Measurements from ENCODE around the gene ZFYVE21.

The ZFYVE21 gene

DNA sequence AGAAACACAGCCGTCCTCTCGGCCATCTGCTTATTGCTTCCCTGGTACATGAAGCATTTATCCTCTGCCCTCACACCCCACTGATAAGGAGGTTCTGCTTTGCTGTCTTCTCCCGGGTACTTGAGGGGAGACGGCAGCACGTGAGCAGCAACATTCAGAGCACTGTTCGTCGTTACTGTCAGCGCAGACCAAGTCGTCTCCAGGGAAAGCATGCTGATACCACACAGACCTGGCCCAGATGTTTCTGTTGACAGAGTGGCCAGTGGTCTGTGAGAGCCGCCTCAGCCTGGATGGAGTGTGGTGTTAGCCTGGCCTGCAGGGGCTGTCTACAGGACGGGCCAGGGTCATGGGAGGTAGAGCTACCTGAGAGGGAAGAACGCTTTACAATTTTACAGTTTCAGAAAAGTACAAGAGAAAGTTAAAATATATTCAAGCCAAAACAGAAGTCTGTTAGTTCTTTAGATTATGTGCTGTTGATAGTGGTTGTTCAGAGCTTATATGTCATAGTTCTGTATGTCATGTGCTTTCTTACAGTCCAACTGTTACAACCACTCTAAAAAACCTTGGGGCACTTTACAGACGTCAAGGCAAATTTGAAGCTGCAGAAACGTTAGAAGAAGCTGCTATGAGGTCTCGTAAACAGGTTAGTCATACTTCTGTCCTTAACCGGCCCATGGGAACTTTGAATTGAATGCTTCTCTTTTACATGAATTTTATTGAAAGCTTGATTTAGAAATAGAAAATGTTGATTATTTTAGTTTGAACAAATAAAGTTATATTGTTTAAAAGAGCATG, 38.5 kb upstream of the ZFYVE21 start:
- no peak for DNase-seq (ENCODE audit: low read depth)
- TF ChIP-seq, protein P1, sequence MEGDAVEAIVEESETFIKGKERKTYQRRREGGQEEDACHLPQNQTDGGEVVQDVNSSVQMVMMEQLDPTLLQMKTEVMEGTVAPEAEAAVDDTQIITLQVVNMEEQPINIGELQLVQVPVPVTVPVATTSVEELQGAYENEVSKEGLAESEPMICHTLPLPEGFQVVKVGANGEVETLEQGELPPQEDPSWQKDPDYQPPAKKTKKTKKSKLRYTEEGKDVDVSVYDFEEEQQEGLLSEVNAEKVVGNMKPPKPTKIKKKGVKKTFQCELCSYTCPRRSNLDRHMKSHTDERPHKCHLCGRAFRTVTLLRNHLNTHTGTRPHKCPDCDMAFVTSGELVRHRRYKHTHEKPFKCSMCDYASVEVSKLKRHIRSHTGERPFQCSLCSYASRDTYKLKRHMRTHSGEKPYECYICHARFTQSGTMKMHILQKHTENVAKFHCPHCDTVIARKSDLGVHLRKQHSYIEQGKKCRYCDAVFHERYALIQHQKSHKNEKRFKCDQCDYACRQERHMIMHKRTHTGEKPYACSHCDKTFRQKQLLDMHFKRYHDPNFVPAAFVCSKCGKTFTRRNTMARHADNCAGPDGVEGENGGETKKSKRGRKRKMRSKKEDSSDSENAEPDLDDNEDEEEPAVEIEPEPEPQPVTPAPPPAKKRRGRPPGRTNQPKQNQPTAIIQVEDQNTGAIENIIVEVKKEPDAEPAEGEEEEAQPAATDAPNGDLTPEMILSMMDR (IDR thresholded peaks at IDR 0.05; ENCODE audit: low read depth, low read length, missing control alignments) = no peak
- no peak overlapping the region for H3K4me3 ChIP-seq (ENCODE audit: low read depth, low read length)

DNA sequence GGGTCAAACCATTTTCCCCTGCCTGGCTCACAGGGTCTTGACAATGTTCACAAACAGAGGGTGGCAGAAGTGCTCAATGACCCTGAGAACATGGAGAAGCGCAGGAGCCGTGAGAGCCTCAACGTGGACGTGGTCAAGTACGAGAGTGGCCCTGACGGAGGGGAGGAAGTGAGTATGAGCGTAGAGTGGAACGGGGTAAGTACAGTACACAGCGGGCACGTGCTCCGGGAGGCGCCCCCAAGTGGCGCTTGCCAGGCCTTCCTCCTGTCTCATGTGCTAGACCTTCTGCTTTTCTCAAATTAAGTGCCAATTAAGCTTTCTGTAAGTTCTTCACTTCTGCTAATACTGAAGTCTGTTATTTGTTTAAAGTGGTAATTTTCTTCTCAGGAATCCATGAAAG, 36.3 kb upstream of the ZFYVE21 start:
- TF ChIP-seq, protein P1 (IDR thresholded peaks at IDR 0.05; ENCODE audit: low read depth, low read length, missing control alignments) = peak; percentile 91
- peak; percentile 47 for DNase-seq (ENCODE audit: low read depth)
- no peak overlapping the region for H3K4me3 ChIP-seq (ENCODE audit: low read depth, low read length)

DNA sequence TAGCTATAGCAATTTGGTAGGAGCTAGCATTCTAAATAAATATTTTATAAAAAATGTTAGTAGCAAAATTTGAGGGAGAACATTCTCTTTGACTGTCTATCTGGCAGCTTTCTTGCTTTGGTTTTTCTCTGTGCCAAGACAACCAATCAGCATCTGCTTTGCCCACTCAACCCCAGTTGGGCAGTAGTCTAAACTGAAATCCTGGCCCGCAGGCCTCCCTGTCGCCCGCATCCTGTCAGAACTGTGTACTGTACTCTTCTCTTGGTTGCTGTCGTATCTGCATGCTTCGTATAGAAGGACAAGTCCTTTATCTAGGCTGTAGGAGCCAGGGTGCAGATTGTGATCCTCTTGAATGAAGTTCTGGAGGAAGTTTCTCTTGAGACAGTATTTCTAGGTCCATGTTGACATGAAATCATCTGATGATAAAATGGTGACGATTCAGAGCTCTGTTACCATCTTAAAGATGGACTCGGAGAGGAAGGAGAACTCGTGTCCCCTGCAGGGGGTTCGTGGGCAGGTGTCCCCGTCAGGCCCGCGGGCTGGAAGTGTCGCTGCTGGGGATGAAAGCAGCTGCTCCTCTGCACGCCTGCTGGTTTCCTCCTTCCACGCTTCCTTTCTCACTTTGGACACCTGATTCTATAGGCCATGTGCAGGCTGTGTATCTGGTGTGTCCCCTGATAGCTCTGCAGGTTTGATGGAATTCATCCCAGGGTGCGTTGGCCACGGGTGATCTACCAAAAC, 34.9 kb upstream of the ZFYVE21 start:
- H3K4me3 ChIP-seq (ENCODE audit: low read depth, low read length) = no peak overlapping the region
- DNase-seq (ENCODE audit: low read depth) = no peak
- TF ChIP-seq, protein P1 (IDR thresholded peaks at IDR 0.05; ENCODE audit: low read depth, low read length, missing control alignments) = no peak

DNA sequence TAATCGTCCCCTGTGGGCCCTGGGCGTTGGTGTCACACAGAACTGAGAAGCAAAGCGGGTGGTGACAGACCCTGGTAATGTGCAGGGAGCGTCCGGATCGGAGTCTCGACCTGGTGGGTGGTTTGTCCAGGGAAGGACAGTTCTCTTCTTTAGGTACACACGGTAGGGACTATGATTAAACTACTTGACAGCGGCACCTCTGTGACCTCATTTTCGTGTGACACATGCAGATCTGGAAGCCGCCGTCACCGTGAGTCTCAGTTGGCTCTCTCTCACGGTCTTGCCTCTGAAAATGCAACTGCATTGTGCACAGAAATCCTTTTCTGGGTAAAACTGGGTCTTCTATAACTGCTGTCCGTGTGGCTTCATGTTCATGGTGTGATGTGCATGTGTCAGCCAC, 32.5 kb upstream of the ZFYVE21 start:
- no peak for DNase-seq (ENCODE audit: low read depth)
- TF ChIP-seq, protein P1 (IDR thresholded peaks at IDR 0.05; ENCODE audit: low read depth, low read length, missing control alignments) = no peak
- H3K4me3 ChIP-seq (ENCODE audit: low read depth, low read length) = no peak overlapping the region

DNA sequence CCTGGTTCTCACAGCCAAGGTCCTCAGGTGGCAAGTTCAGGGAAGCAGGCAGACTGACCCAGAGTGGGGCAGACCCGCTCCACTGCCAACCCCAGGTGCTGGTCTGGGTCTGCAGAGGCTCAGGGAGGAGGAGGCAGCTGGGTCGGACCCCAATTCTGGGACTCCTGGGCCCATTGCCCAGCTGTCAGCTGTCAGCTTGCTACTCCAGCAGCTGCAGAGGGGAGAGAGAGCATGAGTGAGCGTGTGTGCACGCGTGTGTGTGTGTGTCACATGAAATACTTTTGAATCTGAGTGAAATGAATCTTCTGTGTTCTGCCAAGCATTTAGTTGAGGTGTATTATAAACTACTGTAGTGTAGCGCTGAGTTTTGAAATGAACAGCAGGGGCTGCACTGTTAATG, 31.1 kb upstream of the ZFYVE21 start:
- TF ChIP-seq, protein P1 (IDR thresholded peaks at IDR 0.05; ENCODE audit: low read depth, low read length, missing control alignments) = no peak
- no peak overlapping the region for H3K4me3 ChIP-seq (ENCODE audit: low read depth, low read length)
- no peak for DNase-seq (ENCODE audit: low read depth)

DNA sequence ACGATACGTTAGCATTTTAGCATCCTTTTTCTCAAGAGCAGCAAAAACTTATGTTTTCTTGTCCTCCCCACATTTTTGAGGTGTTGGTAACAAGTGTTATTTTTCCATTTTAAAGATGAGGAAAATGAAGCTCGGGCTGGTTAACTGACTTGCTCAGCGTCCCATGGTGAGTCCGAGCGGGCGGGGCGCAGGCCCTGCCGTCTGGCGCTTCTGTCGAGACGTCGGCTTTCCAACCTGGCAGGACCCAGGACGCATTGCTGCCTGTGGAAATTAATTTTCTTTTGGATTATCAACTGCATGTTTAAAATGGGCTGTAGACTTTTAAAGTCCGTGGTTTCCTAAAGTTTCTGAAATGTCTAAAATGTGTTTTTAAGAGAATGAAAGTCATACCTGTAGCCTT, 30.7 kb upstream of the ZFYVE21 start:
- no peak for DNase-seq (ENCODE audit: low read depth)
- TF ChIP-seq, protein P1 (IDR thresholded peaks at IDR 0.05; ENCODE audit: low read depth, low read length, missing control alignments) = no peak
- no peak overlapping the region for H3K4me3 ChIP-seq (ENCODE audit: low read depth, low read length)

Data from GM12864 (cell line).